ENCODE data around the gene RABGAP1L.
A peak's percentile ranks its signal among the peaks of the same experiment; 100 is the strongest.
"Not testable (repeated sequence)": the region's sequence is repeated elsewhere in the genome, so short reads cannot be mapped to it uniquely, and the experiment has no call there.

RABGAP1L gene

GRCh38 chr1:175015243-175015642 lies 855.9 kb downstream of the RABGAP1L start:
- TF ChIP-seq CTCF (IDR thresholded peaks at IDR 0.05; ENCODE audit: insufficient read depth, low read length, missing control alignments) = no peak
- CTCF ChIA-PET = interaction anchor here (1.1 to 2.4 kb wide), 5 partner anchors 12 to 245 kb away, joined by 3 to 9 read pairs (median 4); no protein-coding TSS in a partner anchor
- H3K4me3 ChIP-seq (ENCODE audit: low read depth, low read length) = no peak overlapping the region
- DNase-seq (ENCODE audit: low read depth, low spot score) = peak; percentile 60
- POLR2A ChIA-PET = interaction anchor here (0.6 to 2.2 kb wide), 2 partner anchors 9 to 15 kb away, joined by 3 to 16 read pairs; partner anchors contain the start of gene CACYBP

- ChIA-PET CTCF (interaction anchor here (1.2 kb wide), 1 partner anchor 14 kb away, joined by 3 read pairs; no protein-coding TSS in a partner anchor), POLR2A (no interaction called here)
- DNase-seq (ENCODE audit: low read depth, low spot score) = no peak
- no peak for TF ChIP-seq CTCF (IDR thresholded peaks at IDR 0.05; ENCODE audit: insufficient read depth, low read length, missing control alignments)
- H3K4me3 ChIP-seq (ENCODE audit: low read depth, low read length) = no peak overlapping the region
Observed at GRCh38 chr1:175019524-175019923, 860.2 kb downstream of the RABGAP1L start.

- peak within 1 kb of the TSS; percentile 94 for H3K4me3 ChIP-seq (ENCODE audit: low read depth, low read length)
- CTCF ChIA-PET = interaction anchor here (1.0 to 2.1 kb wide), 5 partner anchors 24 to 296 kb away, joined by 3 to 7 read pairs (median 5); no protein-coding TSS in a partner anchor
- POLR2A ChIA-PET = interaction anchor here (0.6 to 1.4 kb wide), 4 partner anchors 18 to 1502 kb away, joined by 3 to 35 read pairs (median 3); partner anchors contain the start of gene CACYBP
- DNase-seq (ENCODE audit: low read depth, low spot score) = peak; percentile 87
- no peak for TF ChIP-seq CTCF (IDR thresholded peaks at IDR 0.05; ENCODE audit: insufficient read depth, low read length, missing control alignments)
Observed at GRCh38 chr1:175023043-175023921, 864.0 kb downstream of the RABGAP1L start, which contains the start of gene MRPS14. Gene MRPS14, minus strand, starts transcription at chr1:175023425. Its CDS starts 17 bp downstream, at chr1:175023408.

- POLR2A ChIA-PET = interaction anchor here (0.6 to 1.4 kb wide), 2 partner anchors 24 to 224 kb away, joined by 3 to 35 read pairs; partner anchors contain the start of gene CACYBP
- not testable (repeated sequence) for DNase-seq (ENCODE audit: low read depth, low spot score); H3K4me3 ChIP-seq (ENCODE audit: low read depth, low read length)
- CTCF ChIA-PET = interaction anchor here (1.0 to 2.1 kb wide), 5 partner anchors 25 to 295 kb away, joined by 3 to 7 read pairs (median 5); no protein-coding TSS in a partner anchor
Observed at GRCh38 chr1:175023922-175024242, 864.6 kb downstream of the RABGAP1L start.

- no peak for TF ChIP-seq CTCF (IDR thresholded peaks at IDR 0.05; ENCODE audit: insufficient read depth, low read length, missing control alignments)
- no peak for DNase-seq (ENCODE audit: low read depth, low spot score)
- CTCF ChIA-PET = interaction anchor here (1.1 to 2.1 kb wide), 2 partner anchors 121 to 295 kb away, joined by 4 to 7 read pairs; no protein-coding TSS in a partner anchor
- H3K4me3 ChIP-seq (ENCODE audit: low read depth, low read length) = no peak overlapping the region
- POLR2A ChIA-PET = no interaction called here
Observed at GRCh38 chr1:175024773-175025172, 865.5 kb downstream of the RABGAP1L start.

- POLR2A ChIA-PET = no interaction called here
- DNase-seq (ENCODE audit: low read depth, low spot score) = no peak
- TF ChIP-seq CTCF (IDR thresholded peaks at IDR 0.05; ENCODE audit: insufficient read depth, low read length, missing control alignments) = no peak
- CTCF ChIA-PET = interaction anchor here (1.4 kb wide), 1 partner anchor 118 kb away, joined by 3 read pairs; no protein-coding TSS in a partner anchor
- no peak overlapping the region for H3K4me3 ChIP-seq (ENCODE audit: low read depth, low read length)
Observed at GRCh38 chr1:175033953-175034352, 874.6 kb downstream of the RABGAP1L start.
